HG02763 (cell line): Measurements from ENCODE around the gene AK5.
"Not testable (repeated sequence)": the region's sequence is repeated elsewhere in the genome, so short reads cannot be mapped to it uniquely, and the experiment has no call there.

Experiments used
- ATAC-seq: cut with Tn5 transposase; IDR thresholded peaks from one replicate; pipeline ENCODE4 v1.9.1; 2021; ENCODE audit warnings: mild to moderate bottlenecking, moderate library complexity; ENCODE audit not compliant: unreplicated experiment

The AK5 gene

DNA sequence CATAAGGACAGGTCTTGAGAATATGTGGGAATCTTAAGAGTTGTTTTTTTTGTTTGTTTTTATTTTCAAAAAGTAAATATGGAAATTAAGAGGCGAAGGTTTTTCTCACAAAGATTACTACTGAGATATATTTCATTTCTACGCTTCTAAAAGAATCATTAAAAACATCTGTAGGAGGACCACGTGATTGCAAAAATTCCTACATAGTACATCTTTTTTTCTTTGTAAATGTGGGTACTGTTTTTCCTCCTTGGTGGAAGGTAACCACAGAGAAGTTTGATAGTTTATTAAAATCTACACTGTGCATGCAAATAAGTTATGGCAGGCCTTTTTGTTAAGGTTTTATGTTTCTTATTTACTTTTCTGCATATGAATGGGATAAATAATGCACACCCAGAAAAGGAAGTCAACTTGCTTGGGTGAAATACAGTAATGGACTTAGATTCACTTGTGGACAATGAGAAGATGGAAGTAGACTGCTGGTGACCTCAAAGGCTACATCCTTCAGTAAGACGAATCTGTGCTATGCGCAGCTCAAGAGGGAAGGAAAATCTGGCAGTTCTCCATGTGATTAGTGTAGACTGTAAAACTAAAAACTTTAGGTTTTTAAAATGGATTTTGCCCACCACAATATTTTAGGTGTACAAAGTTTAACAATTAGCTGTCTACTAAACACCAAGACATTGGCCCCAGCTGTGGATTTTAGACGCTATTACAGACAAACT is 2.0 kb downstream of the AK5 start:
- no peak for ATAC-seq

DNA sequence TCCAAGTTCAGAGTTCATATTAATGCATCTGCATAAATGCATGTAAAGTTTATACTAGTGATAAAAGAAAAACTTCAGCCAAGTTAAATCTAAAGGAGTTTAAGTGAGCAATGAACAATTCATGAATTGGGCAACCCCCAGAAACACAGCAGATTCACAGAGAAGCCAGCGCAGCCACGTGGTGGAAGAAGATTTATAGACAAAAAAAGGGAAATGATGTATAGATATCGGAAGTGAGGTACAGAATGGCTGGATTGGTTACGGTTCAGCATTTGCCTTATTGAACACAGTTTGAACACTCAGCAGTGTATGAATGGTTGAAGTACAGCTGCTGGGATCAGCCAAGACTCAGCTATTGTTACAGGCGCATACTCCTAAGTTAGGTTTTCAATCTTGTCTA is 5.7 kb downstream of the AK5 start:
- ATAC-seq, result no peak

DNA sequence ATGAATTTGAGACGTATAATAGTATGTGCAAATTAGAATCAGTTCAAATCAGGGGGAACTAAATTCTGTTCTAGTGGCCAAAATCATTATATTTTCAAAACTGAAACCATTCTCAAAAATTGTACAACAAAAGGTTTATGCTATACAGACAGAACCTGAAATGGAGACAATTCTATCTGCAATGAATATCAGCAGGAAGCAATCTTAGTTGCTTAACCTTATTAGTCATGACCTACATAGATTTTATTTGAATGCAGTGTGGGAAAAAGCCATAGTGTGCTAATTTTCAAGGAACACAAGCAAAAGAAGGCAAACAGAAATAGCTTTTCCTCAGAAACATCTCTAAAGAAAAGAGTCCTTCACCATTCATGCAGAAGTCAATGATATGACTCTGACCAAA is 6.5 kb downstream of the AK5 start:
- no peak for ATAC-seq

- ATAC-seq, result no peak
Measured at GRCh38 chr1:77290576-77290975, 8.8 kb downstream of the AK5 start.

DNA sequence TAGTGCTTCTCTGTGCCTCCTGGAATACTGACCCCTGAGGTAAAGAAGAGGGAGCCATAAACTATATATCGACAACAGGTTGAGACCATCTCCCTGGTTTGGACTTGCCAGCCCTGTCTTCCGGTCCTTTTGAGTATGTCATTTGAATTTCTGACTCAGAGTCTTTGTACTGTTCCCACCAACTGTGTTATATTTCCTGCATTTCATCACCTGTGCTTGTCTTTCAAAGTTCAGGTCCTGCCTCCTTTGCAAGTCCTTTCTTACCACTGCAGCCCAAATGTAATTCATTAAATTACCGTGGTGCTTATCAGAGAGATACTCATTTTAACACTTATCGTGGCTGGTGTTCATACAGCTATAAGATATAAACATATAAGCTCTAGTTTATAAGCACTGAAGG is 10.7 kb downstream of the AK5 start:
- no peak for ATAC-seq

DNA sequence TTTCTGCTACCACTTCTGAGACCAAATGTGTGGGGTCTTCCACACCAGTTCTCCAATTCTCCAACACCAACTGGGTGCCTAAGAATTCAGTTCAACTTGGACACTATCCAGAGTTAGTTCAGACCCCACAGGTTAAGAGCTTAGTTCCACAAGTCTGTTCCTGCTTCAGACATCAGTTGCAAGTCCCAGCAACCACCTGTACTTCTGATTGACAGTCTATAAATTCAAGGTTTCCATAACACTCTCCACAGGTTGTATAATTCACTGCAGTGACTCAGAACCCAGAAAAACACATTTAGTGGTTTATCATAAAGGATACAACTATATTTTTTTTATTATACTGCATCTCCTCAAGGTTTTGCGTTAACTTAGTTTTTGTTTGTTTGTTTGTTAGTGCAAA is 18.7 kb downstream of the AK5 start:
- no peak for ATAC-seq

- ATAC-seq, result no peak
Measured at GRCh38 chr1:77303387-77303786, 21.6 kb downstream of the AK5 start.

GRCh38 chr1:77308889-77309621 is 27.2 kb downstream of the AK5 start:
- no peak for ATAC-seq

DNA sequence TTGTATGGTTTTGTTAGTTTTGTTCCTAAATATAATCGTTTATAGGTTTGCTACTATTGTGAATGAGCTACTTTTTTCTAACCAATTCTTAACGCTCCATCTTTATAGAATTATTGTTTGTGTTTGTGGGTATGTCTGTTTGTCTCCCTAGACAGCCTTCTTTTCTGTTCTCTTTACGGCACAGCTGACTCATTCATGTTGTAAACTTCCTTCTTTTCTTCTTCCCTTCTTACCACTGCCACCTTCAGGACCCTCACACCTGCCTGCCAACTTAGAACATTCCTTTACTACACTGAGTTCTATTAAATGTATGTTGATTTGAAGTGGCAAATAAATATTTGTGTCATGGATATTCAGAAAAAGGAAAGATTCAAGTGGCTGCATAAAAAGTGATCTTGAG is 29.1 kb downstream of the AK5 start:
- ATAC-seq, result no peak

DNA sequence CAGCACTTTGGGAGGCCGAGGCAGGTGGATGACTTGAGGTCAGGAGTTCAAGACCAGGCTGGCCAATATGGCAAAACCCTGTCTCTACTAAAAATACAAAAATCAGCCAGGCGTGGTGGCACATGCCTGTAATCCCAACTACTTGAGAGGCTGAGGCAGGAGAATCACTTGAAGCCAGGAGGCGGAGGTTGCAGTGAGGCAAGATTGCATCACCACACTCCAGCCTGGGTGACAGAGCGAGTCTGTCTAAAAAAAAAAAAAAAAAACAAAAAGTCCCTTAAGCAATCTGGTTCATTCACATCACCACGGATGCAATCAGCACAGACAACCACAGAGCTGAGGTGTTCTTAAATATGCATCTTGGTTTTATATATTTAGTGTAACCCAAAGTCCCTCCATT is 30.5 kb downstream of the AK5 start:
- ATAC-seq, result not testable (repeated sequence)

DNA sequence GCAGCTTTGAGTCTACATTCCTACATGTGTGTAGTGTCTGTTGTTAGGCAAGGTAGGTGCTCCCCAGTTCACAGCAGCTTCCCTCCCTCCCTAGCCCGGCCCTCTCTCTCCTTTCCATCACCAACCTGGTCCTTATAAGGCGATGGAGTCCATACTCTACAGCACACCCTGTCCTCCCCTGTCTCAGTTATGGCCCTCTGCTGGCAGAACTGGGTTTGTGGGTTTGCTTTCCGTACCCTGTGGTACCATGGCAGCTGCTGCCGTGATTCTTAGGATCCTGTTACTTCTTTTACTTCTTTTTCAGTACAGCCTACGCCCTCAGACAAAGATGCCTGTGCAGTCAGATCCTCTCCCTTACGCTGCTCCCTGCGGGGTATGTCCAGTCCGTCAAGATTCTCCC is 31.7 kb downstream of the AK5 start:
- no peak for ATAC-seq

DNA sequence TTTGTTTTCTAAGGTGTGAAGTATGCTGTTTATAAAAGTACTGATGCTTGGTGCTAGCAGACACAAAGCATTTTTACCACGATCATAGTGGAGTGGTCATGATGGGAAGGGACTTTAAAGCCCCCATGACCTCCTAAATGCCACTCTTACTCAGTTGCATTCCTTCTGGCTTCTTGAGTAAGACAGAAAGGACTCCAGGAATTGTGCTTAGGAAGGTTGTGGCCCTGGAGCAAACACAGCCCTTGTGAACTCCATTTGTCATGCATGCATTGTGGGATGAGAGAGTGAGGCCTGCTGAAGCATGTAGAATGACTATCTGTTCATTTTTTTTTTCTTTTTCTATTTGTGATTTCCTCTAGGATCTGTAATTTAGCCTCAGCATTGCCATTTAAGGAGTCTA is 34.2 kb downstream of the AK5 start:
- ATAC-seq, result no peak

GRCh38 chr1:77316966-77317365 is 35.1 kb downstream of the AK5 start:
- ATAC-seq, result no peak

DNA sequence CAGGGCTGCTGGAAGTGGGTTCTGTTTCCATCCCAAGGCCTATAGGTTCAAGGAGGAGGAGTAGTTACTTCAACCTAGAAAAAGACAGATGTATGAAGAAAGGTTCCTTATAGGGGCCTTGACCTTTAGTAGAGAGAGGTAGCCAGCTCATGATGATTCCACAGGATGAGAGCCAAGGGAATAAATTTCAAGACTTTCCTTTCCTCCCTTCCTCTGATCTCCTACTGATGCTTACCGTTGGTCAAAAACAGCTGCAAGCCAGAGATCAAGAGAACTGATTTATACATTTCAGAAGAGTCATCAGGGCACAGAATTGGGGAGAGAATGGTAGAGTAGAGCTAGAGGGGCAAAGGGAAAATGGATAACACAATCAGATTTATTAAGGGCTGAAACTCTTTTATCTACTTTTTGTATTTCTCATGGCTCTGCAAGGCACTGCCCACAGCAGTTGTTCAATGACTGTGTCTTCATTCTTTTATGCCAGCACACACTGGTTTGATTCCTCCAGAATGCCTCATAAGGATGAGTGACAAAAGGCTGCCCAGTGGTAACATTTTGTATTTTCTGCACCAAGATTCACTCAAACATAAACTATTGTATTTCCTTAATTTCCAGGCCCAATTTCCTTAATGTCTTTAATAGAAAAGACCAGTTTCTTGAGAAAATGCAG is 37.4 kb downstream of the AK5 start:
- ATAC-seq, result no peak

- no peak for ATAC-seq
Measured at GRCh38 chr1:77322061-77322900, 40.5 kb downstream of the AK5 start.

GRCh38 chr1:77333501-77333900 is 51.7 kb downstream of the AK5 start:
- ATAC-seq, result no peak

DNA sequence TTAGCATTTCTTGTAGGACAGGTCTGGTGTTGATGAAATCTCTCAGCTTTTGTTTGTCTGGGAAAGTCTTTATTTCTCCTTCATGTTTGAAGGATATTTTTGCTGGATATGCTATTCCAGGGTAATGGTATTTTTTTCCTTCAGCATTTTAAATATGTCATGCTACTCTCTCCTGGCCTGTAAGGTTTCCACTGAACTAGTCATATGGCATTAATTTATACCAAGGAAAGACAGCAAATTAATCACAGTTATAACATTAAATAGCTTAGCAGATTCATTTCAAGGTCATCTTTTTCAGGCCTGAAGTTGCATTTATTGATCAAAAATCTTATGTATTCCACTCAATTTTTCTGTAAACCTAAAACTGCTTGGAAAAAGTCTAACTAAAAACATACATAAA is 54.9 kb downstream of the AK5 start:
- no peak for ATAC-seq

DNA sequence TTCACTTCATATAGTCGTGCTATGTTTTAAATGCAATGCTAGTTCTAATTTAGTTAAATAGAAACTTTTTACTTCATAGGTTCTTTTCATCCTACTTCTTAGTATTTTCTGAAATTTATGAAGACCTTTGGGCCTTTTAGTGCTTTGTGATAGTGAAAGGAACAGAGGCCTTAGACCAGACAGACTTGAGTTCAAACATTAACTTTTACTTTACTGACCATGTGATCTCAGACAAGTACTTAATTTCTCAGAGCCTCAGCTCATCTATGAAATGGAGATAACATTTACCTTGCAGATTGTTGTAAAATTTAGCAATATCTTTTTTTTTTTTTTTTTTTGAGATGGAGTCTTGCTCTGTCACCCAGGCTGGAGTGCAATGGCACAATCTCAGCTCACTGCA is 57.5 kb downstream of the AK5 start:
- no peak for ATAC-seq

DNA sequence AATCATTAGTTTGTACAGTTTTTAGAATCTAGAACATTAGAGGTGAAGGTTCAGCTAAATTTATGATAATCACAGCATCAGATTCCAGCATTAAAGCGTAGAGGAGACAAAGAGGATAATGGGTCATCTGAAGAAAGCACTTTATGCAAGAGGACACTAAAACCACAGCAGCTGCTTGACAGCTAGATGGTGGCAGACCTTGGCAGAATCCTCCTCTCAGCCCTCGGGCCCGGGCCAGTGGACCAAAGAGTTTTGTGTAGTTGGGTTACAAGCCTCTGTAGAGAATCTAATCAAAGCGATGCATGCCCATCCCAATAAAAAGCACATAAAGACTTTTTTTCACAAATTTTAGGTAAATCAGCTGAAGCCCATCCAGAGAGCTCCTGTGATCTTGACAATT is 59.4 kb downstream of the AK5 start:
- ATAC-seq, result no peak

- no peak for ATAC-seq
Measured at GRCh38 chr1:77342745-77343144, 60.9 kb downstream of the AK5 start.

DNA sequence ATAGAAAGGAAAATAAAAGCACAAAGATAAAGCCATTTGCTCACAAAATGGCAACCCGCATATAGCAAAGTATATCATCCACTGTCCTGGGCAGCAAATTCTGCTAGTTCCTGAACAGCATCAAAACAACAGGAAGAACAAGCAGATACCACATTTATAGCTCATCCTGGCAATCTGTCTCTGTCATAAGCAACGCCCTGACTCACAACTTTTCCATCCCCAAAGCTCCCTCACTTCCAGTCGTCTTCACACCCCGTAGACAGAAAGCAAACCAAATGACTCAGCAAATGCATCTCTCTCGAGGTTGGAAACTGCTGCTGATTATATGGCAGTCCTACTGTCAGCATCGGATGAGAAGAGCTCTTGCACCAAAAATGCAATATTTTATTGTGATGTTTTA is 65.8 kb downstream of the AK5 start:
- no peak for ATAC-seq
